ENCODE results near the gene CMTR1.
"Not testable (repeated sequence)": the region's sequence is repeated elsewhere in the genome, so short reads cannot be mapped to it uniquely, and the experiment has no call there.

CMTR1 gene, protein sequence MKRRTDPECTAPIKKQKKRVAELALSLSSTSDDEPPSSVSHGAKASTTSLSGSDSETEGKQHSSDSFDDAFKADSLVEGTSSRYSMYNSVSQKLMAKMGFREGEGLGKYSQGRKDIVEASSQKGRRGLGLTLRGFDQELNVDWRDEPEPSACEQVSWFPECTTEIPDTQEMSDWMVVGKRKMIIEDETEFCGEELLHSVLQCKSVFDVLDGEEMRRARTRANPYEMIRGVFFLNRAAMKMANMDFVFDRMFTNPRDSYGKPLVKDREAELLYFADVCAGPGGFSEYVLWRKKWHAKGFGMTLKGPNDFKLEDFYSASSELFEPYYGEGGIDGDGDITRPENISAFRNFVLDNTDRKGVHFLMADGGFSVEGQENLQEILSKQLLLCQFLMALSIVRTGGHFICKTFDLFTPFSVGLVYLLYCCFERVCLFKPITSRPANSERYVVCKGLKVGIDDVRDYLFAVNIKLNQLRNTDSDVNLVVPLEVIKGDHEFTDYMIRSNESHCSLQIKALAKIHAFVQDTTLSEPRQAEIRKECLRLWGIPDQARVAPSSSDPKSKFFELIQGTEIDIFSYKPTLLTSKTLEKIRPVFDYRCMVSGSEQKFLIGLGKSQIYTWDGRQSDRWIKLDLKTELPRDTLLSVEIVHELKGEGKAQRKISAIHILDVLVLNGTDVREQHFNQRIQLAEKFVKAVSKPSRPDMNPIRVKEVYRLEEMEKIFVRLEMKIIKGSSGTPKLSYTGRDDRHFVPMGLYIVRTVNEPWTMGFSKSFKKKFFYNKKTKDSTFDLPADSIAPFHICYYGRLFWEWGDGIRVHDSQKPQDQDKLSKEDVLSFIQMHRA
- 94.4 to 141 (median 118) reads per million in 3 experiments for total RNA-seq

DNA sequence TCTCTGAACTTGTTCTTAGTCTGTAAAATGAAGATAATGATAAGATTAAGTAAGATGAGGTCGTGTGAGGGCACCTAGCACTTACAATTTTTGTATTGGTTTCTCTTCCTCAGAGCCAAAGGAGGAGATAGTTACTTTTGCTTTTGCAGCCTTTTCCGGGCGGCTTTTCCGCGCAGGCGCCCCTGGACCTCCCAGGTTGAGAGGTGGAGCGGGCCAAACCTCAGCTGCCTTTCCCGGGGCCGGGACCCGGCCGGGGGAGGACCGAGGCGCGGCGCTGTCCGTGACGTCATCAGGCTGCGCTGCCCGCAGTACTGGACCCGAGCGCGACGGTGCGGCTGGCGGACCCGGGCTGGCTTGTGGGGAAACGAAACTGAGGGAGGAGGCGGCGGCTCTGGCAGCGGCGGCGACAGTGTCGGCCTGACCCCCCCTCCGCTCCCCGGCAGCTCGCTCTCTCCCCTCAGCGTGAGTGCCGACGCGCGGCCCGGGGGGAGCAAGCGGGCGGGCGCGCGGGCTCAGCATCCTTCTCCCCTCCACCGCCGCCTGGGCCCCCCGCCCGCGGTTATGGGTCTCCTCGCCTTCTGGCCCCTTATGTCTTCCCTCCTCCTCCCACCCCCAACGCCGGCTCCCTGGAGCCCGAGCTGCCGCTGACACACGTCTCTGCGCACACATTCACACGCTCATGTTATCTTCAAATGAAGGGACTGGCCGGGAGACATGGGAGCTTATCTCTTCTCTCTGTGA is at the start of gene CMTR1:
CMTR1 (plus strand) TSS at position 306 of the 741 bp plus-strand sequence. CDS start 2,409 bp downstream, outside the sequence.
- DNase-seq: peak; percentile 97

DNA sequence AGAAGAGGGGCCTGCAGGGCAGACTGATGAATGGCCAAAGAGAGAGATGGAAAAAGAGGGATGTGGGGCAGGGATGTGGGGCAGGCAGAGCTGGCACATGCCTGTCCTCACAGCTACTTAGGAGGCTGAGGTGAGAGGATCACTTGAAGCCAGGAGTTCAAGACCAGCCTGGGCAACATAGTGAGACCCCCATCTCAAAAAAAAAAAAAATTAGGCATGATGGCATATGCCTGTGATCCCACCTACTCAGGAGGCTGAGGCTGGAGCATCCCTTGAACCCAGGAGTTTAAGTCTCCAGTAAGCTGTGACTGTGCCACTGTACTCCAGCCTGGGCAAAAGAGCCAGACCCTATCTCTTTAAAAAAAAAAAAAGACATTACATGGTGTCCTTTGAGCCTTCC is 44.4 kb upstream of the CMTR1 start:
- DNase-seq: no peak

DNA sequence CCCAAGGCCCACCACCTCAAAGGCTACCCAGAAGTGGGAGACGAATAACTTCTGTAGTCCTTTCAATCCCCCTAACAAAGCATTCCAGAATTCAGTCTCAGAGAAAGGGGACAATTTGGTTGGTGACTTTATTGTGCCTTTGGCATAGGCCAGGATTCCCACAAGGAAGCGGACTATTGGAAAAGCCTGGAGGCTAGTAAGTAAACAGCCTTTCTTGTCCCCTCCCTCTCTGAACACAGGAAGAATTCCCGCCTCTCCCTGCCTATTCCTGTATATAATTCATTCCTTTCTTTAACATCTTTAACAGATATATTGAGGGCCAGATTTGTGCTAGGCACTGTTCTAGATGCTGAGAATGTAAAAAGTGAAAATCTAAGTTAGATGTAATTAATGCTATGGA is 43.2 kb upstream of the CMTR1 start:
- no peak for DNase-seq

DNA sequence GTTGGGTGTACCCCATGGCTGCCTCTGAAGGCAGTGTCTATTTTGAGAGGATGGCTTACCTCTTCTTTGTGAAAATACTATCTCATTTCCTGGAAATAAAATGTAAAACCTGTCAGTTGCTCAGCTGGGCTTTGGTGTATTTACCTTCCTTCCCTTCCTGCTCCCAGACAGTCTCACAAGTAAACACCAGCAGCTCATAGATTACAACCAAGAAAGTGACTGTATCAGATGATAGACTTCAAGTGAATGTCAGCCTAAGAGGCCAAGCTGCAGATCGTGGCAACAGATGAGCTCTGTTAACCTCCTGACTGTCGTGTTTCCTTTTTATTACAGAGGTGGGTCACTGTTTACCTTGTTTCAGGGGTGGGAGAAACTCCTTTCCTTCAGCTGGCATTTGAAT is 41.9 kb upstream of the CMTR1 start:
- DNase-seq: no peak

DNA sequence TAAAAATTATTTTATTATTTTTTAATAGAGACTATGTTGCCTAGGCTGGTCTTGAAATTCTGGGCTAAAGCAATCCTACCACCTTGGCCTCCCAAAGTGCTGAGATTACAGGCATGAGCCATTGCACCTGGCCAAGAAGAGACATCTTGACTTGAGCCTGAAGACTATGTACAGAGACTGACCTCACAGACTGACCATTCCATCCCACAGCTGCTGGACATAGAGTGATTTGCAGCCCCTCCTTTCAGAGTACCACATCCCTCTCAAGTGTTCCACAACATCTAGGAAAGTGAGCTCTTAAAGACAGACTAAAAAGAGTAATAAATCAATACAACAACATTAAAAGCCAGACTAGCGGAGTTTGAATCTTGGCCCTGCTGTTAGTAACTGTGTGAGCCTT is 40.2 kb upstream of the CMTR1 start:
- no peak for DNase-seq

DNA sequence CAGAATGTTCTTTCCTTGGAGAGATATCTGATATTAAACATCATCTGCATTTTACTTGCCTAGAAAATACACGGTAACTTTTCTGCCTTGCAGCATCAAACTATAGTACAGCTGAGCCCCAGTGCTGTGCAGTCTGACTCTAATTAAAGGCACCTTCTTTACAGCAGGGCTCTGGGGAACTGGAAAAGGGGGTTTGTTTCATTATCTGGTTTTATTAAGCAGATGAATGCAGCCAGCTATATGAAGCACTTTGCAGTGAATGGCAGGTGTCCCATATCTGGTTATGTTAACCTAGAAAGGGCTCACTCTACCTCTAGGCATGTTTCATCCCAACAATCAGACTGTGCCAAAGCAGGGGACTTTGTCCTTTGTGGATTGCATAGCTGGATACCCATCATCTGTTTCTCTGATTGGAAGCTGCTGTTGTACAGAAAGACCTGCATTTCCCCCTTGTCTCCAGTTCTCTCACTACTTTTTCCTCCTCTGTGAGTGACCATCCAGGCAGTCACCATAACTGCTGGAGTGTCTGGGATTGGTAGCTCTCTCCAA is 39.6 kb upstream of the CMTR1 start:
- DNase-seq: no peak

DNA sequence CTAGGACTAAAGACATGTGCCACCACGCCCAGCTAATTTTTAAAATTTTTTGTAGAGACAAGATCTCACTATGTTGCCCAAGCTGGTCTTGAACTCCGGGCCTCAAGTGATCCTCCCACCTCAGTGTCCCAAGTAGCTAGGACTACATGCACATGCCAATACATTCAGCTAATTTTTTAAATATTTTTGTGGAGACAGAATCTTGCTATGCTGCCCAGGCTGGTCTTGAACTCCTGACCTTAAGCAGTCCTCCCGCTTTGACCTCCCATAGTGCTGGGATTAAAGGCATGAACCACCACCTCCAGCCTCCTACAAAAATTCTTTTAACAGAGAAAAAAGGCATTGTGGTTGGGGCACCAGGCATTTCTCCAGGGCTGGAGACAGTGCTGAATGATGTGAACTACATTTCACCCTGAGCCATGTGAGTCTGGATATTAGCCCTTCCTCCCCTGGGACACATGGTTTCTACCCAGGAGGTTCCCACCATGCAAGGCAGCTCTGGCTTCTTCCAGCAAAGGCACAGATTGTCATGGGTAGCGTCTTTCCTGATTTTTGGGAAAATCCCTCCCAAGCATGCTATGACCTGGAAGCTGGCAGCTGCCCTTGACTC is 36.3 kb upstream of the CMTR1 start:
- DNase-seq: no peak

DNA sequence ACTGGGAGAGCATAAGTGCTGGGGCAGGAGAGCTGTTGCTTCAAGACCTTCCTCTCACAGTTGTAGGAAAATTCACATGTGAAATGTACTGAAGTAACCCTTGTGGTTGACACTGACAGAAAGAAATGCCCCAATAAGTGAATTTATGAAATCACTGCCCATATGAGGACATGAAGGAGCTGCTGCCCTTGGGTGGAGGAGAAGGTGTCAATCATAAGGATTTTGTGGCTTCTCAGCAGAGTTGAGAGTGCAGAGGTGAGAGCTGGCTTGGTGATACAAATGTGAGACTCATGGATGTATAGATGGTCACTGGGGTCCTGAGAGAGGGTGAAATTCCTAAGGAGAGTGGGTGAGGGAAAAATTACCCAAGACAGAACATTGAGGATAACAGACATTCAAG is 33.9 kb upstream of the CMTR1 start:
- no peak for DNase-seq

DNA sequence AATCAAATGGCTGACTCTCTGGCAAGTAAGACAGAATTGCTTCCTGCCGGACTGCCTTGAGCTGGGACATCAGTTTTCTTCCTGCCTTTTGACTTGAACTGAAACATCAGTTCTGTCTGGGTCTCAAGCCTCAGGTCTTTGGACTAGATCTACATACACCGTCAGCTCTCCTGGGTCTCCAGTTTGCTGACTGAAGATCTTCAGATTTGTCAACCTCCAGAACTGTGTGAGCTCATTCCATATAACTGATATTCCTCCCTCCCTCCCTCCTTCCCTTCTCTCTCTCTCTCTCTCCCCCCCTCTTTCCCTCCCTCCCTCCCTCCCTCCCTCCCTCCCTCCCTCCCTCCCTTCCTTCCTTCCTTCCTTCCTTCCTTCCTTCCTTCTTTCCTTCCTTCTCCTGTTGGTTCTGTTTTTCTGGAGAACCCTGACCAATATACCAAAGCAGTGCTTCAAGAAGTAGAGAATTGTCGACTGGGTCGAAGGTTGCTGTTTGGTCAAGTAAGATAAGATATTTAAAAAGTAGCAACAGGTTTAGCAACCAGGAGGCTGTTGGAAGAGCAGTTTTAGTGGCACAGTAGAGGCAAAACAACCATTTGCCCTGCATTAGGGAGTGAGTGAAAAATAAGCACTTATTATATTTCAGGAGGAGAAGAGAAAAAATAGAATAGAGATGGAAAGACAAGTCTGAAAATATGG is 33.1 kb upstream of the CMTR1 start:
- no peak for DNase-seq

DNA sequence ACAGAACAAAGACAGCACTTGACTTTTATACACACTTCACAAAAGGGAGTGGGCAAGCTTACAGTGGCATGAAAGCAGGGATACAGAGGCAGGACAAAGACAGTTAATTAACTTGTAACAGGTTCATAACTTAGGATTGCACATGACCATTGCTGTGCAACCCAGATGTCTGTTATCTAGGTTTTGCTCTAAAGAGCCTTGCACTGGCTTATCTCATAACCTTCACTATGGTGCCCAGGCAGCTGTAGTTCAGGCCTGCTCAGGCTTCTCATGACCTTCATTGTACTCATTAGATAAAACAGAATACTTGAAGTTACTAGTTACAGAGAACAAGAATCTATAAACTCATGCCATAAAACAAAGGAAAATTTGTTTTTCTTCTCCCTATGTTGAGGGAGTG is 31.4 kb upstream of the CMTR1 start:
- DNase-seq: not testable (repeated sequence)

DNA sequence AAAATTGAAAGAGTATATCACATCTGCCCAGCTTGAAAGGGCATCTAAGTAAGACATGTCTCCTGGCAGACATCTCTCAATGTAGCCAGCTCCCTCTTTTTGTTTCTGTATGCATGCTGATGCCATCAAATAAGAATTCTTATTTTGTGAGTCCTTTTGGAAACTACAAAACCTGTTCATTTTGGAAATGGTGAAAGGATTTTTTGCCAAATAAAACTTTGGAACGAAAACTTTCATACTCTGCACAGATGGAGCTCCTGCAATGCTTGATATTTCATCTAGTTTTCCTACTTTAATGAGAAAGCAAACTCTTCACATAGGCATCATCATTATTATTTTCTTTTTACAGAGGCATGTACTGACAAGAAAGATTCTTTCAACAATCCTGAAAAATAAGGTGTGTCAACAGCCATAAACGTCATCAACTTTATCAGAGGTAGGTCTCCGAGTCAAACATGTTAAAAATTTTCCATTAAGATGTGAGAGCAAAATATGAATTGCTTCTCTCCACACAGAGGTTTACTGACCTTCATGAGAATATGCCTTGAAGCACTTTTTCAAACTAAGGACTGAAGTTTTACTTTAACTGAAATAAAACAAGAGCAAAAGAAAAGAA is 26.2 kb upstream of the CMTR1 start:
- no peak for DNase-seq

DNA sequence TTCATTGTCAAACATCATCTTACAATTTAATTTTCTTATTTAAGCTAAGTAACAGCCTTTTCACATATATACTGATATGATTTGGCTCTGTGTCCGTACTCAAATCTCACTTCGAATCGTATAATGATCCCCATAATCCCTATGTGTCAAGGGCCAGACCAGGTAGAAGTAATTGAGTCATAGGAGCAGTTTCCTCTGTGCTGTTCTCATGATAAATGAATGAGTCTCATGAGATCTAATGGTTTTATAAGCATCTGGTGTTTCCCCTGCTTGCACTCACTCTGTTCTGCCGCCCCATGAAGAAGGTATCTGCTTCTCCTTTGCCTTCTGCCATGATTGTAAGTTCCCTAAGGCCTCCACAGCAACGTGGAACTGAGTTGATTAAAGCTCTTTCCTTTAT is 25.1 kb upstream of the CMTR1 start:
- no peak for DNase-seq

DNA sequence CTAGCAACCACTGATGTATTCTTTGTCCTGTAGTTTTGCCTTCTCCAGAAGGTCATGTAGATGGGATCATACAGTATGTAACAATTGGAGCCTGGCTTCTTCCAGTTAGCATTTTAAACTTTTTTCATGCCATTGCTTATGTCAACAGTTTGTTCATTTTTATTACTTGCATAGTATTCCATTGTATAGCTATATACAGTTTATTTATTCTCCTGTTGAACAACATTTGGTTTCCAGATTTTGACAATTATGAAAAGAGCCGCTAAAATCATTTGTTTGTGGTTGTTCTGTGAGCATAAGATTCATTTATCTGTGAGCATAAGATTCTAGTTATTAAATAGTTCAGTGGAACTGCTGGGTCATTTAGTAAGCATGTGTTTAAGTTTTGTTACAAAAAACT is 23.5 kb upstream of the CMTR1 start:
- no peak for DNase-seq

DNA sequence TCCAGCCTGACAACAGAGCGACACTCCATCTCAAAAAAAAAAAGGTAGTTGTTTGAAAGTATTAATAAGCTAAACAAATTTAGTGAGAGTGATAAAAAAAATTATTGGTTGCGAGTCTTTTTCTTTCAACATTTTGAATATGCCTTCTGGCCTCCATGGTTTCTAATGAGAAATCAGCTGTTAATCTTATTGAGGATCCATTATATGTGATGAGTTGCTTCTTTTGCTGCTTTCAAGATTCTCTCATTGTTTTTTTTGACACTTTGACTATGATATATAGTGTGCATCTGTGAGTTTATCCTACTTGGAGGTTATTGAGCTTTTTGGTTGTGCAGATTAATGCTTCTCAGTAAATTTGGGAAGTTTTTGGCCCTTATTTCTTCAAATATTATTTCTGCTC is 15.6 kb upstream of the CMTR1 start:
- DNase-seq: no peak

DNA sequence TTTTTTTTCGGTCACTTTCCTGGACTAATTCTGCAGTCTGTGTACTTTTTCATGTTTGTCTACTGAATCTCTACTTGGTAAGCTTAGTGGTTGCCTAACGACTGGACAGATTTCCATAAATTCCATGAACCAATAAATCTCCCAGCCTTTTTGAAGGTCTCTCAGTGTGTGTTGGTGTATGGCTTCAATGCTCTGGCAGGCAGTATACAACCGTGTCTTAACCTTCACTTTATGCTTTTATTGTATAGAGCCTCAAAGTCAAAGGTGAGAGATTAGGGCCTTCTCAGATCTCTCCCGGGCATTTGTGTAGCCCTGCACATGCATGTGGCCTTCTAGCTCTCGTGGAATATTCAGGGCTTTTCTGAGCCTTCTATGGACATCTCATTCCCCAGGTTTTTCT is 14.3 kb upstream of the CMTR1 start:
- no peak for DNase-seq

DNA sequence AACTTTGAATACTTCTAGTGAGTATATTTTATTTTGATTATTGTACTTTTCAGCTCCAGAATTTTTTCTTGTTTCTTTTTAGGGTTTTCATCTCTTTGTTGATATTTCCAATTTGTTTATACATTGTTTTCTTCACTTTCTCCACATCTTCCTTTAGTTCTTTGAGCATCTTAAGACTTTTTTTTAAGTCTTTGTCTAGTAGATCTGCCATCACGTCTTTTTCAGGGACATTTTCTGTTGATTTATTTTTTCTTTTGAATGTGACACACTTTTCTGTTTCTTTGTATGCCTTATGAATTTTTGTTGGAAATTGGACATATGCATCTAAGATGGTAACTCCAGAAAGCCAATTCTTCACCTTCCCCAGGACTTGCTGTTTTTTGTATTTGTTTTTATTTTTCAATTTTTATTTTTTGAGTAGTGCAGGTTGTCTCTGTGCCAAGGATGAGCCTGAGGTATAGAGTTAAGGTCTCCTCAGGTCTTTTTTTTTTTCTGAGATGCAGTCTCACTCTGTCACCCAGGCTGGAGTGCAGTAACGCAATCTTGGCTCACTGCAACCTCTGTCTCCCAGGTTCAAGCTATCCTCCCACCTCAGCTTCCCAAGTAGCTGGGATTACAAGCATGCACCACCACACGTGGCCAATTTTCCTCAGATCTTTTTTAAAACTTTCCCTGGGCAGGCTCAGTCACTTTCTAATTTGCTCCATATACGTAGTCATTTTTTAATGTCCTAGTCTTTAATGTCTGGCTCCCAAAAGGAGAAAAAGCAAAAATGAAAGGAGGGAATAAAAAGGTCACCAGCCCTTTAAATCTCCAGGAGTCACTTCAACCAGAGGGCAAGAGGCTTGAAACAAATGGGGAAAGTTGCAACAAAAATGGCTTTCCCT is 6.7 kb upstream of the CMTR1 start:
- DNase-seq: no peak

DNA sequence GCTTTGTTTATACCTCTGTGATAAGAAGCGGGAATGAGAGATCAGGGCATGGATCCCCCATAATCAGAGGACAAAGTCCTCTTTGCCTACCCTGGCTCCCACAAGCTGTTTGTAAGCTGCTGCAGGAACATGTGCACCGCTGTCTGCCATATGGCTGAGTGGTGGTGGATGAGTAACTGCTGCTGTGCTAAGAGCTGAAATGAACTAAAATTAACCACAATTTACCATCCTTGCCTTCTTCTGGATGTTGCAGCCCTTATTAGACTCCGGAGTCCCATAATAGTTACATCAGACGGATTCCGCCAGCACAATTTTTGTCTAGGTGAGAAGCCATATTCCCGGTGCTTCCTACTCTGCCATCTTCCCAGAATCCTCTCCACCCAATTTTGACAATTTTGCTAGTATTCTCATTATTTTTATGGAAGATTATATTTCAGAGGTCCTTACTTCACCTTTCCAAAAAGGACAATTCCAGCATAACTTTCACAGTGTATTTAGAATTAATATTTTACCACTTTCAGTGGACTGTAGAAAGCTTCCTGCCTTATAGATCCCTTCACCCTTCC is 6.0 kb upstream of the CMTR1 start:
- no peak for DNase-seq

DNA sequence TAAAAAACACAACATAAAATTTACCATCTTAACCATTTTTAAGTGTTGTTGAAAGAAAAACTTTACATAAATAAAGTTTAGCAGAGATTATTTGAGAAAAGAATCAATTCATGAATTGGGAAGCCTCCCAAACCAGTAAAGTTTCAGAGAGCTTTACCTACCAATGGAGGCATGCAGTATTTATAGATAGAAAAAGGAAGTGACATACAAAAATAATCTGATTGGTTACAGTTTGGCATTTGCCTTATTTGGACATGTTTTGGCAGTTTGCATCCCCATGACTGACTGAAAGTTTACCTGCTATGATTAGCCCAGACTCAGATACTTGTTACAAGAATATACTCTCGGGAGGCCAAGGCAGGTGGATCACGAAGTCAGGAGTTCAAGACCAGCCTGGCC is 3.7 kb upstream of the CMTR1 start:
- DNase-seq: no peak

DNA sequence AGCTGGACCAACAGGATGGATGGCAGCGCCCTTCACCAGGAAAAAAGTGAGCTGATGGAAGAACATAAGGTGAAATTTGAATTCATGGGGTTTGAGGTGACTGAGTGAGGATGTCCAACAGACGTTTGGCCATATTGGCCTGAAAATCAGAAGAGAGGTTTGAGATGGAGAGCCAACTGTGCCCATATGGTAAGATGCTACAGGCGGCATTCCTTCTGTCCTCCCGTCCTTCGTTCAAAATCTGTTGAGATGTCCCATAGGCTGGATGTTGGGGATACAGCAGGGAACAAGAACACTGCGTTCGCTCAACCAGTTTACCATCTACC is 468 bp upstream of the CMTR1 start:
- no peak for DNase-seq

DNA sequence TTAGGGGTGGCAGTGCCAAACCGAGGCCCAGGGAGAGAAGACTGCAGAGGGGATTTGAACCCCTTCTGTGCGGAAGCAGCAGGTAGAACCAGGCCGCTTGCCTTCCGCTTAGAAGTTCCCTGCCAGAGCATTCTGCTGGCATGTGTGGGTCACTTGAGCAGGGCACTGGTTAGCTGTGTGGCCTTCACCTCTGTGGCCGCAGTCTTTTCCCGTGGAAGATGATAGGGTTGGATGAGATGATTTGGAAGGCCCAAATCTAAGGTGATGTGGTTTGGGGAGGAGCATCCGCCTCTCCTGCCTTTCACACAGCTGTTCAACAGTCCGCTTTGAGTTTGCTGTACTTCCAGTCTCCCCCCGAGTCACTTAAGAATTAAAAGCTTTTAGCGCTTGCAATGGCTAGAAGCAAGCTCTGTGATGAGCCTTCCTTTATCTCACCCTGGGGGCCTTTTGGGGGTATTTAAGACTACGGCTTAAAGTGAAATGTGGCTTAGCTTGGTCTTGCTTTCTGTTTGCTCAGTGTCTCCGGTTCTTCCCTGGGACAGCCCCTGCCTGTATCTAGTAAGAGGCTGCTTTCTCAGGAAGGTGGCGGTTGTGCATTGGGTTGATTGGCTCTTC is 743 bp downstream of the CMTR1 start:
- DNase-seq: peak; percentile 44
